A375 (cell line): Measurements from ENCODE around the gene GATB. TPM values are rescaled to one million over a fixed set of nuclear protein-coding genes. Genes with fewer than 3 reads are reported as not detected.

ENCODE experiments used
- total RNA-seq: library from RNA; depleted of rRNA; stranded (reverse); fragments of >200 nt; shearing (Covaris generic); gene quantifications from 2 replicates; pipeline ENCODE4 v1.2.3, GENCODE V29; 2014; rRNA removed

Gene GATB
- total RNA-seq = 16.5 and 19.4 TPM in 2 replicates

DNA sequence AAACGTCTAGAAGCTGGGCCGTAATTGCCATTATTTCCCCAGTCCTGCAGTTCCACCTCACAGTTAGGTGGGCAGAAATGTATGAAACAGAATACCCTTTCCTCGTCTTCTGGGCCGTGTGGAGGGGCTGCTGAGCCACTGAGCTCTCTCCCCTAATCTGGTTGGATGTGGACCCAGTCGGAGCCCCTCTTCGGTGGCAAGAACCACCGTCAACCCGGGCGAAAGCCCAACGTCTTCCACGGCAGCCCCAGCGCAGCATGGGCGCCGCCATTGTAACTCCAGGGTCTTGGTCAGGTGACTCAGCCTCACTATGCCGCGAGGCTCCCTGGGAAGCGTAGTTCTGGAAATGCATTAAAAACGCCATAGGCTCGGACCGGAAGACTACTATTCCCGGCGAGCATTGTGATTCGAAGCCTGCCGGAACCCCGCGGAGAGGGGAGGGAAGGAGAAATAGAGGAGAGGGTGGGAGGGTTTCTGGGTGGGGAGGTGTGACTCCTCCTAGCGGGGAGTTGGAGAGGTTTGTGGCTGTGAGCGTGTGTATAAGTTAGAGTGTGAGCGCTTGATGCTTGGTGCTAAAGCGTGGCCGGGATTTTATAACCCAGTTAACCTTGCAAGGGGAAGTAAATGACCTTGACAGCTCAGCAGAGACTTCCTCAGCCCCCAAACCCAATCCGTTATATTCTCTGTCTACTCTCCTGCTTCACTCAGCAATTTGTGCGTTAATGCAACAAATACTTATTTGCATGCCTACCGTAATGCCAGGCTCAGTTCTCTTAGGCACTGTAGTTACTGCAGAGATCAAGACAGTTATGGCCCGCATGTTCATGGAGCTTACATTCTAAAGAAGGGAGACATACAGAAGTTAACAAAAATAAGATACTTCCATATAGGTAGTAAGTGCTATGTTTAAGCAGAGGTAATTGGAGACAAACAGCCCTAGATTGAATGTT is at the start of gene GATB:
GATB (minus strand) TSS at position 296 of the 950 bp plus-strand sequence; CDS start at position 271, 25 bp downstream.

